CD4-positive, alpha-beta T cell treated with Interleukin-21 for 1 hour (primary cell): ENCODE data around the gene GUCA1A.
"Not testable (repeated sequence)": the region's sequence is repeated elsewhere in the genome, so short reads cannot be mapped to it uniquely, and the experiment has no call there.

Experiments used
- DNase-seq: peaks from one replicate; pipeline ENCODE4 v3.0.0-alpha.2; 2020

GUCA1A gene

GRCh38 chr6:42216495-42216894, 43.3 kb downstream of the GUCA1A start:
- not testable (repeated sequence) for DNase-seq

- DNase-seq, result no peak
Observed at GRCh38 chr6:42217157-42217518, 44.0 kb downstream of the GUCA1A start.

- peak; percentile 94 for DNase-seq
Observed at GRCh38 chr6:42217519-42218367, 44.6 kb downstream of the GUCA1A start, which contains the start of gene MRPS10. MRPS10 (minus strand) TSS chr6:42217861; CDS start chr6:42217849, 12 bp downstream.

GRCh38 chr6:42220807-42221206, 47.6 kb downstream of the GUCA1A start:
- DNase-seq, result no peak

- DNase-seq, result no peak
Observed at GRCh38 chr6:42221546-42221945, 48.4 kb downstream of the GUCA1A start.

GRCh38 chr6:42222448-42222847, 49.3 kb downstream of the GUCA1A start:
- no peak for DNase-seq

- DNase-seq, result no peak
Observed at GRCh38 chr6:42224222-42225028, 51.3 kb downstream of the GUCA1A start.

GRCh38 chr6:42225029-42225339, 51.8 kb downstream of the GUCA1A start:
- no peak for DNase-seq

GRCh38 chr6:42225419-42225818, 52.3 kb downstream of the GUCA1A start:
- no peak for DNase-seq

- no peak for DNase-seq
Observed at GRCh38 chr6:42226161-42226611, 53.0 kb downstream of the GUCA1A start.

GRCh38 chr6:42226645-42227143, 53.5 kb downstream of the GUCA1A start:
- no peak for DNase-seq

- no peak for DNase-seq
Observed at GRCh38 chr6:42227173-42227850, 54.1 kb downstream of the GUCA1A start.

- DNase-seq, result no peak
Observed at GRCh38 chr6:42228305-42228704, 55.1 kb downstream of the GUCA1A start.
